ENCODE results near the gene ARHGAP32. TPM values are rescaled to one million over a fixed set of nuclear protein-coding genes. Genes with fewer than 3 reads are reported as not detected.

ARHGAP32 gene
- total RNA-seq, 1 experiment from 2014 or later, result 22.0 TPM

- no peak overlapping the region for H3K4me3 Mint-ChIP-seq
- Histone ChIP-seq H3K27me3 (ENCODE audit: insufficient read depth, low read length) (peaks cover 19% of the 10 kb centered on the region; the same call in 1 of the 2 replicates), H3K14ac (ENCODE audit: insufficient read depth, low read length) (no peak overlapping the region), H2AFZ (ENCODE audit: low read length) (no peak overlapping the region), H3K4me1 (ENCODE audit: insufficient read depth, low read length) (peaks cover 13% of the 10 kb centered on the region), H2BK5ac (ENCODE audit: insufficient read length, low read length) (no peak overlapping the region), H2BK12ac (ENCODE audit: insufficient read length, low read depth, low read length) (no peak overlapping the region), H3K9ac (ENCODE audit: extremely low read depth, insufficient read length, low read length) (no peak overlapping the region), H4K91ac (ENCODE audit: insufficient read length, low read depth, low read length) (no peak overlapping the region), H3K23ac (ENCODE audit: insufficient read length, low read depth, low read length) (no peak overlapping the region), H3K79me1 (ENCODE audit: insufficient read depth, low read depth, low read length, poor library complexity, severe bottlenecking) (no peaks in the 10 kb centered on the region), H2BK120ac (ENCODE audit: low read depth, low read length, poor library complexity, severe bottlenecking) (no peak overlapping the region), H4K5ac (ENCODE audit: insufficient read length, low read depth, low read length) (no peak overlapping the region), H3T11ph (ENCODE audit: low read length) (no peak overlapping the region), H3K9me3 (ENCODE audit: control insufficient read depth, low read depth, low read length) (no peaks in the 10 kb centered on the region), H3K79me2 (ENCODE audit: insufficient read depth, low read length) (no peaks in the 10 kb centered on the region), H4K20me1 (ENCODE audit: control insufficient read depth, insufficient read depth, insufficient read length) (no peaks in the 10 kb centered on the region), H3K56ac (ENCODE audit: insufficient read length, low read depth, low read length) (no peak overlapping the region), H3K27ac (ENCODE audit: insufficient read length, low read depth, low read length) (no peak overlapping the region), H2BK20ac (ENCODE audit: low read depth, low read length, poor library complexity, severe bottlenecking) (no peak overlapping the region), H2BK15ac (ENCODE audit: low read depth, low read length) (no peak overlapping the region), H3K4ac (ENCODE audit: low read depth, low read length) (no peak overlapping the region), H3K18ac (ENCODE audit: insufficient read length, low read depth, low read length) (no peak overlapping the region), H3K4me2 (ENCODE audit: insufficient read depth, insufficient read length, low read length) (no peak overlapping the region), H2AK5ac (ENCODE audit: insufficient read length, low read length) (no peak overlapping the region), H4K8ac (replicated peaks; ENCODE audit: insufficient read length, low read depth, low read length) (no peak overlapping the region), H3K23me2 (ENCODE audit: insufficient read length, low read depth, low read length, poor library complexity, severe bottlenecking) (no peaks in the 10 kb centered on the region)
- peaks cover 86% of the 10 kb centered on the region for H3K27me3 Mint-ChIP-seq (ENCODE audit: low read depth)
- no peak for DNase-seq
- H3K27ac Mint-ChIP-seq, result no peak overlapping the region
- peaks cover 0 to 3% of the 10 kb centered on the region in 2 experiments; a peak in 2 of 5 replicates for H3K9me3 Mint-ChIP-seq
- H3K4me1 Mint-ChIP-seq, result peaks cover 51 to 56% of the 10 kb centered on the region in 2 experiments
- TF ChIP-seq CTCF (conservative IDR thresholded peaks at IDR 0.05), result no peak
- WGBS (ENCODE audit: extremely low coverage, insufficient read length, low lambda C conversion rate), result no CpG with 5 or more reads among the region's 11 CpGs
- no peaks in the 10 kb centered on the region for H3K36me3 Mint-ChIP-seq (ENCODE audit: insufficient read depth in 1 of 3, low read depth in 3 of 3)
Measured at GRCh38 chr11:128927108-128927461, 265.0 kb downstream of the ARHGAP32 start.
